Endothelial cell of umbilical vein (primary cell): Measurements from ENCODE around the gene PHACTR1. TPM values are rescaled to one million over a fixed set of nuclear protein-coding genes. Genes with fewer than 3 reads are reported as not detected.

Experiments used
- BruUV-seq: library from RNA; stranded (reverse); fragments of 400-500 nt; replicated peaks from 2 replicates; lab custom pipeline; 2021; lab: Mats Ljungman, UMichigan
- CTCF ChIA-PET: fragments of 300-600, 350-600 bp; sonication (Branson Sonifier 250); formaldehyde crosslinking; loops from one replicate; lab custom pipeline; 2021; ENCODE audit warnings: antibody characterized with exemption, inconsistent platforms; lab: Charles Lee
- POLR2A ChIA-PET: fragments of 300-600, 350-600 bp; sonication (Branson Sonifier 250); formaldehyde crosslinking; loops from one replicate; lab custom pipeline; 2021; ENCODE audit warnings: antibody characterized with exemption, inconsistent platforms; lab: Charles Lee
- DNase-seq: peaks from one replicate; pipeline ENCODE4 v3.0.0-alpha.2; 2011; ENCODE audit warnings: low read depth, low spot score
- FAIRE-seq: peaks from 2 replicates; lab custom pipeline; 2011; peaks lifted over from hg19 to GRCh38; lab: Jason Lieb, UNC
- H2AFZ ChIP-seq: 2 replicates; pipeline ENCODE4 v1.6.0; 2012; ENCODE audit warnings: low read depth, low read length, control low read depth, inconsistent platforms
- H3K27ac ChIP-seq: 2 replicates; pipeline ENCODE4 v1.5.1; 2011; ENCODE audit warnings: low read depth, mild to moderate bottlenecking, control low read depth, low read length, moderate library complexity; ENCODE audit not compliant: insufficient read depth
- H3K27me3 ChIP-seq, 2 experiments: 2 replicates each; pipeline versions ENCODE4 v1.6.0 to v1.6.1; 2011; ENCODE audit warnings: low read length in 2 of 2, mixed read lengths in 1 of 2; ENCODE audit not compliant: control insufficient read depth in 2 of 2, insufficient read depth in 2 of 2
- H3K36me3 ChIP-seq, 2 experiments: 2 replicates in 1 of 2; 3 replicates in 1 of 2; pipeline ENCODE4 v1.5.1; 2011; ENCODE audit warnings: low read length in 2 of 2, mild to moderate bottlenecking in 1 of 2, moderate library complexity in 1 of 2; ENCODE audit not compliant: control insufficient read depth in 2 of 2, insufficient read depth in 2 of 2; ENCODE audit errors: extremely low read depth in 1 of 2
- H3K4me1 ChIP-seq: 3 replicates; pipeline ENCODE4 v1.5.1; 2011; ENCODE audit warnings: mild to moderate bottlenecking, low read length; ENCODE audit not compliant: control insufficient read depth, insufficient read depth; ENCODE audit errors: extremely low read depth
- H3K4me2 ChIP-seq: 2 replicates; pipeline ENCODE4 v1.6.1; 2011; ENCODE audit warnings: low read length, control low read depth, mixed read lengths; ENCODE audit not compliant: insufficient read depth
- H3K4me3 ChIP-seq, 3 experiments: fragments of 200-600 bp in 1 of 3; sonication (generic), shearing (Covaris generic) in 1 of 3; replicated peaks in 1 of 3; 2 replicates each; pipeline ENCODE4 v1.5.1; 2011 to 2016; ENCODE audit warnings: control low read depth in 3 of 3, low read length in 3 of 3, mild to moderate bottlenecking in 2 of 3, inconsistent platforms in 1 of 3, low read depth in 1 of 3, moderate library complexity in 1 of 3; ENCODE audit not compliant: insufficient read depth in 1 of 3
- H3K79me2 ChIP-seq: 2 replicates; pipeline ENCODE4 v1.6.0; 2012; ENCODE audit warnings: low read length, inconsistent platforms; ENCODE audit not compliant: control insufficient read depth, insufficient read depth
- H3K9ac ChIP-seq: replicated peaks from 2 replicates; pipeline ENCODE3; 2011; ENCODE audit warnings: low read length, control low read depth; ENCODE audit not compliant: insufficient read depth; ENCODE audit errors: extremely low read depth
- H3K9me1 ChIP-seq: replicated peaks from 3 replicates; pipeline ENCODE4 v1.6.0; 2011; ENCODE audit warnings: mild to moderate bottlenecking, low read length; ENCODE audit not compliant: control insufficient read depth, insufficient read depth; ENCODE audit errors: extremely low read depth
- H3K9me3 ChIP-seq: replicated peaks from 2 replicates; pipeline ENCODE4 v1.5.1; 2012; ENCODE audit warnings: low read length, inconsistent platforms; ENCODE audit not compliant: control insufficient read depth, insufficient read depth
- H4K20me1 ChIP-seq: replicated peaks from 2 replicates; pipeline ENCODE3; 2011; ENCODE audit warnings: mild to moderate bottlenecking, low read length; ENCODE audit not compliant: control insufficient read depth, insufficient read depth; ENCODE audit errors: extremely low read depth
- CTCF ChIP-seq, 2 donors: IDR thresholded peaks; 1 replicate in 1 of 2; 2 replicates in 1 of 2; pipeline ENCODE4 v1.5.1; 2011; ENCODE audit warnings: low read length in 2 of 2, mild to moderate bottlenecking in 2 of 2, moderate library complexity in 2 of 2, control low read depth in 1 of 2, inconsistent platforms in 1 of 2, low read depth in 1 of 2; ENCODE audit not compliant: insufficient read depth in 1 of 2; ENCODE audit errors: extremely low read depth in 1 of 2
- EZH2 ChIP-seq: IDR thresholded peaks from 2 replicates; pipeline ENCODE4 v1.6.1; 2012; ENCODE audit warnings: borderline replicate concordance, low read depth, mild to moderate bottlenecking, moderate library complexity, low read length, inconsistent platforms; ENCODE audit not compliant: severe bottlenecking
- FOS ChIP-seq: IDR thresholded peaks from 2 replicates; pipeline ENCODE4 v1.6.1; 2011; ENCODE audit warnings: mild to moderate bottlenecking, low read length, moderate library complexity, borderline replicate concordance; ENCODE audit not compliant: insufficient read depth
- GATA2 ChIP-seq: IDR thresholded peaks from 2 replicates; pipeline ENCODE4 v1.7.0; 2011; ENCODE audit warnings: low read depth, mild to moderate bottlenecking, moderate library complexity, mixed read lengths, low read length; ENCODE audit not compliant: insufficient read length, insufficient read depth
- JUN ChIP-seq: IDR thresholded peaks from 2 replicates; pipeline ENCODE4 v1.6.1; 2011; ENCODE audit warnings: borderline replicate concordance, low read depth; ENCODE audit not compliant: insufficient read length, insufficient read depth
- MAX ChIP-seq: IDR thresholded peaks from 2 replicates; pipeline ENCODE4 v1.6.1; 2011; ENCODE audit not compliant: insufficient read depth, insufficient read length
- MYC ChIP-seq: IDR thresholded peaks from one replicate; pipeline ENCODE4 v1.6.1; 2011; ENCODE audit warnings: mild to moderate bottlenecking, low read depth, low read length
- POLR2AphosphoS5 ChIP-seq: IDR thresholded peaks from 2 replicates; pipeline ENCODE4 v1.6.1; 2012; ENCODE audit warnings: low read depth, mild to moderate bottlenecking, control low read depth, low read length, moderate library complexity; ENCODE audit not compliant: insufficient read depth
- dilution Hi-C: fragments of 300-500 bp; cut with MboI; formaldehyde crosslinking; loops from one replicate; pipeline ENCODE4 v1.15.0; 2019; ENCODE audit warnings: low sequenced_read_pairs; ENCODE audit not compliant: extremely low pct_ligation_motif_present
- intact Hi-C: fragments of 100-400 bp; cut with micrococcal nuclease; formaldehyde crosslinking; loops from one replicate; pipeline ENCODE4 v1.10.0; 2022
- polyA plus RNA-seq, 4 experiments: library from polyadenylated mRNA; depleted of rRNA in 3 of 4; stranded (reverse) in 3 of 4; unstranded in 1 of 4; fragments of >200 nt; gene quantifications; 2 replicates each; pipeline versions ENCODE4 v1.2.1 to v1.2.3, GENCODE V29; 2011 to 2012; ENCODE audit warnings: missing spikeins in 1 of 4
- total RNA-seq: library from RNA; stranded (reverse); gene quantifications from 2 replicates; pipeline ENCODE4 v1.2.3, GENCODE V29; 2021

The PHACTR1 gene
- total and polyA plus RNA-seq, 2 donors (not counting 3 experiments of a cell fraction or from before 2014, with no cell fraction given) = 2.4 to 23.2 TPM

GRCh38 chr6:12991435-12991834 lies 274.9 kb downstream of the PHACTR1 start:
- Histone ChIP-seq H3K9ac (no peak overlapping the region), H3K36me3 (no peaks in the 10 kb centered on the region), H4K20me1 (no peaks in the 10 kb centered on the region), H2AFZ (no peak overlapping the region), H3K79me2 (no peaks in the 10 kb centered on the region), H3K9me3 (no peaks in the 10 kb centered on the region), H3K4me1 (no peaks in the 10 kb centered on the region), H3K4me3 (no peak overlapping the region), H3K4me2 (no peak overlapping the region), H3K27ac (no peak overlapping the region), H3K27me3 (no peaks in the 10 kb centered on the region), H3K9me1 (no peaks in the 10 kb centered on the region)
- dilution Hi-C loops = no loop called here
- no peak for TF ChIP-seq EZH2
- no peak for TF ChIP-seq POLR2AphosphoS5
- no peak for TF ChIP-seq MAX
- no peak for TF ChIP-seq JUN
- TF ChIP-seq CTCF (IDR thresholded peaks at IDR 0.05; ENCODE audit: extremely low read depth in 1 of 2, insufficient read depth in 1 of 2, low read depth in 1 of 2, low read length in 2 of 2) = no peak
- no peak for TF ChIP-seq GATA2
- no peak for TF ChIP-seq MYC
- no peak for TF ChIP-seq FOS
- no peak for FAIRE-seq
- POLR2A ChIA-PET = no interaction called here
- DNase-seq = no peak
- BruUV-seq = no TSS peak
- CTCF ChIA-PET = interaction anchor here (0.7 kb wide), 1 partner anchor 29 kb away, joined by 3 read pairs; no protein-coding TSS in a partner anchor
- intact Hi-C loops = no loop called here
